Activated naive CD4-positive, alpha-beta T cell treated with anti-CD3 and anti-CD28 coated beads, Interleukin-2, amount 50 U/mL, for 16 hours (primary cell): ENCODE measurements around the gene C14orf119.
"Not testable (repeated sequence)": the region's sequence is repeated elsewhere in the genome, so short reads cannot be mapped to it uniquely, and the experiment has no call there.

ENCODE experiments used
- DNase-seq: peaks from one replicate; pipeline ENCODE4 v3.0.0-alpha.2; 2020

C14orf119 gene

DNA sequence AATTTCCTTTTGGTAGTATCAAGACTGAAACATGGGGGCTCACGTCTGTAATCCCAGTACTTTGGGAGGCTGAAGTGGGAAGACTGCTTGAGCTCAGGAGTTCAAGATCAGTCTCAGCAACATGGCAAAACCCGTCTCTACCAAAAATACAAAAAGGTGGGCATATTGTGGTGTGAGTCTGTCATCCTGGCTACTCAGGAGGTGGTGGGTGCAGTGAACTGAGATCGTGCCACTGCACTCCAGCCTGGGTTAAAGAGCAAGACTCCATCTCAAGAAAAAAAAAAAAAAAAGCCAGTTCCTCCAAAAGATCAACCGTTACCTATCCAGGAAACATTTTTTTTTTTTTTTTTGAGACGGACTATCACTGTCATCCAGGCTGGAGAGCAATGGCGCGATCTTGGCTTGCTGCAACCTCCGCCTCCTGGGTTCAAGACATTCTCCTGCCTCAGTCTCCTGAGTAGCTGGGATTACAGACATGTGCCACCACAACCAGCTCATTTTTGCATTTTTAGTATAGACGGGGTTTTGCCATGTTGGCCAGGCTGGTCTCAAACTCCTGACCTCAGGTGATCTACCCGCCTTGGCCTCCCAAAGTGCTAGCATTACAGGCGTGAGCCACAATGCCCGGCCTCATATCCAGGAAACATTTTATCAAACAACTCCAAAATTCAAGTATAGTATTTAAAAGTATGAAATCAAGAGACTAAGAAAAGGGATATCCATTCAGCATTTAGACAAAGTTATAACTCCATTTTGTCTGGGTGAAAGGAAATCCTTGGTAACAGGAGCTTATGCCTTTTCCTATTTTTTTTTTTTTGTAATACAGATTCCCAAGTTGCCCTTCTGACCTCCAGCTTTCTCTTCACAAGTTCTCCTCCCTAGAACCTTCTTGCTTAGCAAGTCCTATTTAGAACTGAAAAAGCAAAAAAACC, 3.7 kb upstream of the C14orf119 start:
- DNase-seq: no peak

DNA sequence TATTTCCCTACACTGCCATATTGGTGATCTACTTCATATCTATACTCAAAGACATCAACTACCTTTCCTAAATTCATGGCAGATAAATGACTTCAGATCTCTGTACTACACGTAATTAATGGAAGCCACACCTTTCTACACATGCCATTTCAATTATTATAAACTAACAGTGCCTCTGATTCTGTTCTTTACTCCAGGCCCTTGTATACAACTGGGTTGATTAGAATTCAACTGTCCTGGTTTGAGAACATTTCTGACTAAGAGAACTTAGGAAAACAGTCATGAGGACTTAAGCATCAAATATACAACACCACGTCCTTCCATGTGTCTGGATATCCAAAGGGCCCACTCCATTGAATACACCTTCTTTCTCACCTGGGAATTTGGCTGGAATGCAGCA, 2.2 kb upstream of the C14orf119 start:
- DNase-seq: no peak

DNA sequence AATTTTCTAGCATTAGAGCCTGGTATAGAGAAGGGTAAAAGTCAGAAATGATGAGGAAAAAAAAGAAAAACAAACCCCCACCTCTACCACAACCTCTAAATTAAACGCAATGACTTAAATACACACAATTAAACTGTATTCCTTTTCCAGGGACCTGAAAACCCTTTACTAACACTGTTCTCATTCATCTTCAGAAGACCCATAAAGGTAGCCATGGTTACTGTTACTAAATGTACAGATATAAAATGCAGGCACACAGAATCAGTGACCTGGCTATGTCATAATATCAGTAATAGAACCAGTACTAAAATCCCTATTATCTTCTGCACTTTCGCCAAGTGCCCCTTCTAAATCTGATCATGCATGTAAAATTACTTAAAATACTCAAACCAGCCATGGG, 1.8 kb upstream of the C14orf119 start:
- DNase-seq: no peak

DNA sequence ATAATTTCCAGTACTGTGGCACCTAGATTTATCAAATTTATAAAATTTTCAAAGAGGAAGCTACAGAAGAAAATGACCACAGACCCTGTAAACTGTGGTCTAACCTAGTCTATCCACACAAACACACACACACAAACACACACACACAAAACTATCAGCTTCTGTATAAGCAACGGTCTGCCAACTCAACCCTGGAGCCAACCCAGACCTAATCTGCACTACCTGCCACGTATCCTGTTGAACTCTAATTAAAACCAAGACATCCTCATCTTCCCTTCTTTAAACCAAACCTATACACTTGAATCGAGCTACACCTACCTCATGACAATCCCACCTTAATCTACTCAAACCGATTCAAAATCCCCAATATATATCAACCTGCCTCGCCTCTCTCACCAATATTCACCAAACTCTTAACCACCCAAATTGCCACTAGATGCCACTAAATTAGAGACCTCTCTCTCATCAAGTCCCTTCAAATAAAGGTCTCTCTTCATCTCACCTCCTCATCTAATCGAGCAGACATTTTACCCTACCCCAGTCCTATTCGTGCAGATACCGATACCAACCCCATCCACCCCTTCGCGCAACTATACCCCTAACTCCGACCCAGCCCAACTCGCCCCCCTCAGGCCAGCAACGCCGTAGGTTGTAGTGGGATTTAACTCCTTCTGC, 1.2 kb upstream of the C14orf119 start:
- DNase-seq: peak; percentile 75

DNA sequence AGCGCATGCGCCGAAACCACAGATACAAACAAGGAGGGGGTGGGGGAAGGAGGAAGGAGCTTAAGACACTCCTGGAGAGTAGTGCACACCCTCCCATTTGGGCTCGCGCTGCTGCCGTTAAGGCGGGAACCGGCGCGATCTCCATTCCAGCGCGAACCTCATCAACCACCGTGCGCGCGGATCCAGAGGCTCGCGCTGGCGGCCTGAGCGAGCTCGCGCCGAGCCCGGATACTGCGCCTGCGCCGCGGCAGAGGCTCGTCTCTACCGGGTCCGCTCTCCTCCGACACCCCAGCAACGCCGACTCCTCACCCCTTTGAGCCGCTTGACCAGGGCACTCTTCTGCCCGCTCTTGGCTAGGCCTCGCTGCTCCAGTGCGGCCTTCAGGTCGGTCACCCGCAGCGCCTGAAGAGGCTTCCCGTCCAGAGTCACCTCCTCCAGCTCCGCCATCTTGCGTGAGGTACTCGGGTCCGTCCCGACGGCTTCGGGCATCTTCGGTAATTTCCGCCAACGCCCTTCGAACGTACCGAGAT, 574 bp upstream of the C14orf119 start, which contains the start of gene ACIN1:
TSS of gene ACIN1 (minus strand) at position 471 of the 530 bp plus-strand sequence. CDS start at position 447, 24 bp downstream.
- DNase-seq: no peak

DNA sequence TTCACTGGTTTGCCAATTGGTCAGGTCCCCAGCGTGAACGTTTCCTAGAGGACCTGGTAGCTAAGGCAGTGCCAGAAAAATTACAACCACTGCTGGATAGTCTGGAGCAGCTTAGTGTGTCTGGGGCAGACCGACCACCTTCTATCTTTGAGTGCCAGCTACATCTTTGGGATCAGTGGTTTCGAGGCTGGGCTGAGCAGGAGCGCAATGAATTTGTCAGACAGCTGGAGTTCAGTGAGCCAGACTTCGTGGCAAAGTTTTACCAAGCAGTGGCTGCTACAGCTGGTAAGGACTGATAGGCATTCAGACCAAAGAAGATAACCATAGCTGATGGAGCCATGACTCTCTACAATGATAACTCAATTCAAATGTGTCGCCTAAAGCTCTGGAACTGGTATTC, 2.5 kb downstream of the C14orf119 start:
- DNase-seq: no peak

DNA sequence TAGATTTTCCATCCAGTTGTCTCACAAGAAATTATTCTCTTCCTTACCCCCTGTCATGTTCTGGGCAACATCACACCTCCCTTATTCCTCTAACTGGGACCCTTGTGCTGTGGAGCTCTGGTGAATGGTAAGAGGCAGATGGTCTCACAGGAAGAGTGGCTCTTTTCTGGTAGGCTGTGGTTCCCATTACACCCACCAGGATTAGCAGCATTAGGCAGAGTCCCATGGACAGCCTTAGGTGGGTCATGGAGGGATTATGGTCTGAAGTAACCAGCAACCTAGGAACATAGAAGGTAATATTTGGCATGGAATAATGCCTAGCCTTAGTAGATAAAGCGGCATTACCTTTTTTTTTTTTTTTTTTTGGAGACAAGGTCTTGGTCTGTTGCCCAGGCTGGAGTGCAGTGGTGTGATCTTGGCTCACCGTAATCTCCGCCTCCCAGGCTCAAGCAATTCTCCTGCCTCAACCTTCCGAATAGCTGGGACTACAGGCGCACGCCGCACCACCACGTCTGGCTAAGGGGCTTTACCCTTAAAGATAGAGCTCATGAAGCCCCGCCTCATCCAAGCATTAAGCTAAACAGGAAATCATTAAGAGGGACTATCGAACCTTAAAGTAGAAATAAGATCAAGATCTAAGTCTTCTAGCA, 4.0 kb downstream of the C14orf119 start:
- DNase-seq: no peak

DNA sequence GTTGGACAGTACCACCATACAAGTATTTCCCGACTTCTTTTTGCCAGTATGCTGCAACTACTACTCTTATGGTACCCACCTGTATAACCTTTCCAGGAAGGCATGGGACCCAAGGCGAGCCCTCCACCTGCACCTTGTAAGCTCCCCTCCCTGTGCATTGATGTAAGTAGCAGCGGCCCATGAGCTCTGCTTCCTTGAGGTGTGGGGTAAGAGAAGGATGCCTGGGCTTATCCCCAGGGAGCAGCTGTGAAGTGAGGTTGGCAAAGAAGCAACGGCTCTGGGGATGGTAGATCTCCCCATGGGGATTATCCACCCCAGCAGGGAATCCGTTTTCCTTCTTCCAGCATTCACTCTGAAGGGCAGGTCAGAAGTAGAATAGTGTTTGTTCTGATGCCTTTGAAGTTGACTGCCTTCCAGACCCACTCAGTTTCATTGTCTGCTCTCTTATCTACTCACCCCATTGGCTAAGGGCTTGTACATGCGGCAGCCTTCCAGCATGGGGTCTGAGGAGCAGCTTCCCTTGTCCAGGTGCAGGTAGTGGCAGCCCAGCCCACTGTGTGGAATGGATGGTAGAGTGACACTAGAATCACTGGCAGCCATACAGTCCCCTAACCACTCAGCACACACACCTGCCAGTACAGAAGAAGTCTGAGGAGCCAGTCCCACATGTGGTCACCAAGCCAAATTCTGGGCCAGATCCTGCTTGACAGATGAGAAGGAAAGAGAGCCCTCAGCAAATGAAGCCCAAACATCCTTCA, 6.1 kb downstream of the C14orf119 start:
- DNase-seq: no peak

DNA sequence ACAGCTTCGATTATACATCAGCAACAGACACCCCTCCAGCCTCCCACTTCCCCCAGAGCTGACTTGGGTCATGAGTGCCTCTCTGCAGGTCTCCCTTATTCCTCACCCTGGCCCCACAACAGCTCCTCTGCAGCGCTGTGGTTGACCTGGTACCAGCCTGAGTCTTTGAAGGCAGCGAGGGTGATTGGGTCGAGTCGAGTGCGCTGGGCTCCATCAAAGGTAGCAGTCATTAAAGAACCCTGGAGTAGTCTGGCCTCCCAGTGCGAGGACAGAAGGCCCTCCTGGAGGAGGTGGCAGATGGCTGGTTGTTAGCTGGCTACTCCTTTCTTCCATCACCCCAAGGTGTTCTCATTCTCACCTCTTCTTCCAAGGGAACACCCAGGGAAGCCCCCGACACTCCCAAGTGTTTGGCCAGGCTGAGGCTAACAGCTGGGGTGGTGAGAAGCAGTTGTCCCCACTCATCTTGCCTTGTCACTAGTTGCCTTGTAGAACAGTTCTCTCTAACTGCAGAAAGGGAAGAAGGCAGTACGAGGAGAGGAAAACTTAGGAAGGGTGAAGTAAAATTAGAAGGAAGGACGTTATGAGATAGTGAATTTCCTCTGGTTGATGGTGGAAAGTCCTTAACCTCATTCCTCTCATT, 6.8 kb downstream of the C14orf119 start:
- no peak for DNase-seq

DNA sequence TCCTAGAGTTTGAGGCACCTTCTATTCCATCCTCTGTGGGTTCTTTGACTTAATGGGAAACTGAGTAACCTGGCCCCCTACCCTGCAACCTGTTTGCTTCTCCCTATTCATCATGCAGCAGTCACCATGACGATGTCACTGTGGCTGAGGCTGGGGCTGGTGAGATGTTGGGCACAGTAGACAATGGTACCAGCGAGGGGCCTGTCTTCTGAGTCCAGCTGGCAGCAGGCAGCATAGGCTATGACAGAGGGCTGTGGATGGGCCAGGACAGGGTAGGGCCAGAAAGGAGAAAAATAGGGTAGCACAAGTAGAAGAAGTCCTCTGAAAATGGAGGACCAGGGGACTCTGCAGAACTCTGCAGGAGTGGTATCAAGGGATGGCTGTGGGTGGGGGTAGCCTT, 7.5 kb downstream of the C14orf119 start:
- no peak for DNase-seq

DNA sequence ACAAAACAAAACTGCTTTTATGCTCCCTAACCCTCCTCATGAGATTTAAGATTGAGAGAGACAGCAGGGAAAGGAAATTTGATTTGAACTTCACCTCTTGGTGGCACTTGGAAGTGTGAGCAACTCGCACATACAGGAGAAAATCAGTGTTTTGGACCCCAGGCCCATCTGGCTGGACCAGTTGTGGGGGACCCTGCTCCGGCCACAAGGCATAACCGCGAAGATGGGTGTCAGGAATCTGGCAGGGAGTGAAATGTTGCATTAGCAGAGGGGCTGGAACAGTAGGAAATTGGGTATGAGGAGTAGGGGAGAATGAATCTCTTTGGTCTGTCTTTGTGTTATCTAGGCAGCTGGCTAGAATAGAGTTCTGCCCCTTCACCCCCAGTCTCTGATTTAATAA, 8.3 kb downstream of the C14orf119 start:
- no peak for DNase-seq

DNA sequence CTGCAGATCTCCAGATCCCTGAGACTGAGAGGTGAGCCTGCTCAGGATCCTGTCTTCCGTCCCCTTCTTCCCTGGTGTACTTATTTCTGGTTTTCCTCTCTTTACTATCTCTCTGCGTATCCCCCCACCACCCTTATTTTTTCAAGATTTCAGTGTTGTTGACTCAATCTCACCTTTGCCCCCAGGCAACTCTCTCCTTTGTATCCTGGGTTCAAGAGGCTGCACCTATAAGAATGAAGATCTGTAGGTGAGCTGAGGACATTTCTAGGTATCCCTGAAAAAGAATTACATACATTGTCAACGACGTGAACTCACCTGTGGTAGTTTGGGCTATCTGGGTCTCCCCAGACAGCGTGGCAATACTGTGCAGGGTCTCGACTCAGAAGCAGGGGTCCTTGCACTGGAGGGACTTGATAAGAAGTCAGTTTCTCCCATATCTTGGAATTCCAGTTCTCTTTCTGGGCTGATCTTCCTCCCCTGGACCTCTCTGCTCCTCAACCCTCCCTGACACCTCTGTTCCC, 8.8 kb downstream of the C14orf119 start:
- DNase-seq: no peak

DNA sequence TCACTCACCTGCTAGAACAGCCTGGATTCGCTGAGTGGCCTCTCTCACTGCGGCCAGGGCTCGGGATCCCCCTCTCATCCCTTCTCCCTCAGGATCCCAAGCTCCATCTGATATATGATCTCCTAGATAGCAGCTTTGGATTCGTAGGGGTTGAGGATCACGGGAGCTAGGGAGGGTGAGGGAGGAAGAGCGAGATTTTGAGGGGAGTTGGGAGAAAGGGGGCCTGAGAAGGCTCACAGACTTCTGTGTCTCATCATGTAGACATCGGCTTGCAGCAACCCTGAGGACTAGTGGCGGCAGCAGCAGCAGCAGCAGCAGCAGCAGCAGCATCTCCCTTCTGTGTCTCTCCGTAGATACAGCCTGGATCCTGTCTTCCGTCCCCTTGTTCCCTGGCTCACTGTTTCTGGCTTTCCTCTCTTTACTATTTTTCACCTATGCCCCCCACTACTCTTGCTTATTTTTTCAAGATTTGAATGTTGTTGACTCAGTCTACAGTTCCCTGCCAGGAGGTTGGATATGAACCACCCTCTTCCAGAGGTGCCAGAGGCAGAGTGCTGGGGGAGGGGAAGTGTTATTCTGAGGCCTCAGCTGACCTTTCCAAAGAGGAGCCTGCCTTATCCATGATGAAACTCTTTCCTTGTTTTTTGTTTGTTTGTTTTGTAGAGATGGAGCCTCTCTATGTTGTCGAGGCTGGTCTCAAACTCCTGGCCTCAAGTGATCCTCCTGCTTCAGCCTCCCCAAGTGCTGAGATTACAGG, 9.5 kb downstream of the C14orf119 start, which contains the start of gene CIROP:
TSS of gene CIROP (minus strand) at position 399 of the 757 bp plus-strand sequence. CDS start at position 330, 69 bp downstream.
- DNase-seq: no peak

DNA sequence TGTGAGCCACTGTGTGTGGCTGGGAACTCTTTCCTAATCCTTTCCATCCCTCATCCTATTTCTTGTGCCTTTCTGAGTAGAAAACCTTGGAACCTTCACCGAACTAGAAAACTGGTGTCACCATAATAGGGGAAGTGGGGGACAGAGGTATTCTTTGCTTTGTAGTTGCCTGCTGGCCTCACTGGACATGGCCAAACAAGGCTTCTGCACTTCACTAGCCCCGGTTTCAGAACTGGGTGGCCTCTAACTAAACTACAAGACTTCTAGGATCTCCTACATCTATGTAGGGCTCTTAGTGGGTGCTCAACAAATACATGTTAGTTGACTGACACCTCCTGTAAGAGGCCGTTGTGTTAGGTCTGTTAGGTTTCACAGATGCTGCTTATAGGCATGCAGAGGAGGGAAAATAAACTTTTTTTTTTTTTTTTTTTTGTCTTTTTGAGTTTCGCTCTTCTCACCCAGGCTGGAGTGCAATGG, 10.1 kb downstream of the C14orf119 start:
- no peak for DNase-seq

DNA sequence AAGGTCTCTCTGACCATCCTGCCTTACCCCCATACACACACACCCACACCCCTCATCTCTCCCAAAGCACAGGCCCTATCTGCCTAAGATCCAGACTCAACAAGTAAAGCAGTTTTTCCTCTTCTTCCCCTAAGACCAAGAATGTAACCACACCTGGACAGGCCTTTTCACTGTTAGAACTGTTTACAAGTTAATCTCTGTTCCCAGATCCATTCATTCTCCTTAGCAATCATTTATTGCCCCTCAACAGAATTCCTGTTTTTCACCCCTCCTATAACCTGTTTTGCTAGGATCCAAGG, 11.4 kb downstream of the C14orf119 start:
- DNase-seq: no peak

DNA sequence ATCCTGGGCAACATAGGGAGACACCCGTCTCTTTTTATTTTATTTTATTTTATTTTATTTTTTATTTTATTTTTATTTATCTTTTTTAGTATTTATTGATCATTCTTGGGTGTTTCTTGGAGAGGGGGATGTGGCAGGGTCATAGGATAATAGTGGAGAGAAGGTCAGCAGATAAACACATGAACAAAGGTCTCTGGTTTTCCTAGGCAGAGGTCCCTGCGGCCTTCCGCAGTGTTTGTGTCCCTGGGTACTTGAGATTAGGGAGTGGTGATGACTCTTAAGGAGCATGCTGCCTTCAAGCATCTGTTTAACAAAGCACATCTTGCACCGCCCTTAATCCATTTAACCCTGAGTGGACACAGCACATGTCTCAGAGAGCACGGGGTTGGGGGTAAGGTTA, 12.3 kb downstream of the C14orf119 start:
- DNase-seq: not testable (repeated sequence)

DNA sequence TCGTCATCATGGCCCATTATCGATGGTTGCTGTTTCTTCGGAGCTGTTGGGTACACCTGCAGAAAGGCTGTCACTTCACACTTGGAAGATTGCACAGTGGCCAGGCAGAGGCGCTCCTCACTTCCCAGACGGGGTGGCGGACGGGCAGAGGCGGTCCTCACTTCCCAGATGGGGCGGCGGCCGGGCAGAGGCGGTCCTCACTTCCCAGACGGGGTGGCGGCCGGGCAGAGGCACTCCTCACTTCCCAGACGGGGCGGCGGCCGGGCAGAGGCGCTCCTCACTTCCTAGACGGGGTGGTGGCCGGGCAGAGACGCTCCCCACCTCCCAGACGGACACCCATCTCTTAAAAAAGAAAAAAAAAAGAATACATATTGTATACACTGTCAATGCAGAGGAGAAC, 12.9 kb downstream of the C14orf119 start:
- not testable (repeated sequence) for DNase-seq

DNA sequence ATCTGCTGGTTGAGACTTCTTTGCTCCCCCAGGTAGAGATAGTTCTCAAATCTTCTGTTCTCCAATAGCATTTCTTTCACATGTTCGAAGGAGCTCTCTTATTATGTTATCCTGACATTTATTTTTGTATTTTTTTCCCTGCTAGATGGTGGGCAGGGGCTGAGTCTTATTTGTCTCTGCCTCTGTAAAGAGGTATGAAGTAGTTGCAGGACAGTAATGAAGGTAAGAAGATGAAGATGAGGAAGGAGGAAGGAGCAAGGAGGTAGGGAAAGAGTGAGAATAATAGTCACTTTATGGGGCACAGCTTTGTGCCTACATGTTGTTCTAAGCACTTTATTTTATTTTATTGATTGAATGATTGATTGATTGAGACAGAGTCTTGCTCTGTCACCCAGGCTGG, 14.5 kb downstream of the C14orf119 start:
- DNase-seq: no peak

DNA sequence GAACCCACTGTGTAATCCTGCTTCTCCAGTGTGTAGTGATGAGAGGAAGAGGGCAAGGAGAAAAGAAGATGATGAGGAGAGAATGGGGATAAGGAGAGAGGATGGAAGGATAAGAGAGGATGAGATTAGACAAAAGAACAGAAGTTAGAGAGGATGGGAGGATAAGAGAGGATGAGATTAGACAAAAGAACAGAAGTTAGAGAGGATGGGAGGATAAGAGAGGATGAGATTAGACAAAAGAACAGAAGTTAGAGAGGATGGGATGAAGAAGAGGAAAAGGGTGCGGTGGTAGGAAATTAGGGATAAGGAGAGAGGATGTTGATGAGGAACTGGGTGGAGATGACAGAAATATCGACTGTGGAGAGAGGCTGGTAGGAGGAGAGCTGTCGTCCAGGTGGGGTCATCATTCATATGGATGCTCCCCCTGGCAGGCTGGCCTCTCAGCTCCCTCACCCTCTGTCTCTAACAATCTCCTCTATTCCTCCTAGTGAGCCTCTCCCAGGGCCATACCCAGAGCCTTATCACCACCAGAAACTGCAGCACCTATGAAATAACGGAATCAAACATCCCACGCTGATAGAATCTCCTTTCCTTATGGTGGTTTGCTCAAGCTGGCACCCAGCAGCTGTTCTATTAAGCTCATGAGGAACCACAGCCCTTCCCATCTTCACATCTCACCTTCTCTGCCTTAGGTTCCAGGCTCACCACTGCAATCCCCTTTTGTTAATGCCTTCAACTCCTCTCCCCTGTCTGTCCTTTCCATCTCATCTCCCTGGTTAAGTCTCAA, 15.5 kb downstream of the C14orf119 start:
- no peak for DNase-seq
